Measurements from ENCODE around the gene NELFA.
A peak's percentile ranks its signal among the peaks of the same experiment; 100 is the strongest.
"Not testable (repeated sequence)": the region's sequence is repeated elsewhere in the genome, so short reads cannot be mapped to it uniquely, and the experiment has no call there.

Gene NELFA

GRCh38 chr4:2003361-2003760 is 5.4 kb downstream of the NELFA start:
- intact Hi-C loops (cut with DNase I); DNase-seq: not testable (repeated sequence)

GRCh38 chr4:1999308-1999707 is 9.5 kb downstream of the NELFA start:
- DNase-seq; intact Hi-C loops (cut with DNase I): not testable (repeated sequence)

DNA sequence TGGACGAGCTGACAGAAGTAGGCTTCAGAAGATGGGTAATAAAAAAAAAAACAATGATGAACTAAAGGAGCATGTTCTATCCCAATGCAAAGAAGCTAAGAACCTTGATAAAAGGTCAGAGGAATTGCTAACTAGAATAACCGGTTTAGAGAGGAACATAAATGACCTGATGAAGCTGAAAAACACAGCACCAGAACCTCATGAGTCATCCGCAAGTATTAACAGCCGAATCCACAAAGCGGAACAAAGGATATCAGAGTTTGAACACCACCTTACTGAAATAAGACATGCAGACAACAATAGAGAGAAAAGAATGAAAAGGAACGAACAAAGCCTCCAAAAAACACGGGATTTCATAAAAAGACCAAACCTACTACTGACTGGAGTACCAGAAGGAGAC is 10.5 kb downstream of the NELFA start:
- intact Hi-C loops (cut with DNase I): no loop called here
- peak in 1 of 42 donors; percentile 22 for DNase-seq

GRCh38 chr4:1997712-1998111 is 11.1 kb downstream of the NELFA start:
- peak in 3 of 42 donors; percentile 1 to 11 (median 4) for DNase-seq
- intact Hi-C loops (cut with DNase I): no loop called here

DNA sequence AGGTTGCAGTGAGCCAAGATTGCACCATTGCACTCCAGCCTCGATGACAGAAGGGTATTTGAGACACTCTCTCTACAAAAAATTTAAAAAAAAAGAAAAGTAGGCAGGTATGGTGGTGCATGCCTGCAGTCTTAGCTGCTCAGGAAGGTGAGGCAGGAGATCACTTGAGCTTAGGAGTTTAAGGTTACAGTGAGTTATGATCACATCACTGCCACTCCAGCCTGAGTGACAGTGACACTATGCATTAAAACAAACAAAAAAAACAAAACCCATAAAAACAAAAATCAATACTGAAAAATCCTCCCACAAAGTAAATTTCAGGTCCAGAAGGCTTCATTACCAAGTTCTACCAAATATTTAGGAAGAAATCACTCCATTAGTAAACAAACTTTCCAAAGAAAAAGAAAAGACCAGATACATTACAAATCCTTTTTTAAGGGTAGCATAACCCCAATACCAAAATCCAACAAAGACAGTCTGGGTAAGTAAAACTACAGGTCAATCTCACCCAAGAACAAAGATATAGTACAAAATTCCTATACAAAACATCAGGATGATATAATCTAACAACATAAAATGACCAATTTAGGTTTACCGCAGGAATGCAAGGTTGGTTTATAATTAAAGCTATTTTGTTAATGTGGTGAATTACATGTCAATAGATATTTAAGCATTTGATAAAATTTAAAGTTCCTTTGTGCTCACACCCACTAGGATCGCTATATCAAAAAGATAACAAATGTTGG is 11.7 kb downstream of the NELFA start:
- no peak for DNase-seq
- intact Hi-C loops (cut with DNase I): no loop called here

DNA sequence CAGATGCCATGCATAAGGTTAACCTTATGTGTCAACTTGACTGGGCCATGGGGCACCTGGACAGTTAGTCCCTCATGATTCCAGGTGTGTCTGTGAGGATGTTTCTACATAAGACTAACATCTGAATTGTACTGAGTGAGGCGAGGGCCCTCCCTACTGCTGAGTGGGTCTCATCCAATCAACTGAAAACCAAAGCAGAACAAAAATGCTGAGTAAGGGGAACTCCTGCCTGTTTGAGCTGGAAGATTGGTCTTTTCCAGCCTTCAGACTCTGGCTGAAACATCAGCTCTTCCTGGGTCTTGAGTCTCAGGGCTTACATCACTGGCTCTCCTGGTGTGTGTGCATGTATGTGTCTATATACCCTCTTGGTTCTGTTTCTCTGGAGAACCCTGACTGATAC is 13.8 kb downstream of the NELFA start:
- intact Hi-C loops (cut with DNase I): no loop called here
- peak in 6 of 42 donors; percentile 1 to 21 (median 14) for DNase-seq

DNA sequence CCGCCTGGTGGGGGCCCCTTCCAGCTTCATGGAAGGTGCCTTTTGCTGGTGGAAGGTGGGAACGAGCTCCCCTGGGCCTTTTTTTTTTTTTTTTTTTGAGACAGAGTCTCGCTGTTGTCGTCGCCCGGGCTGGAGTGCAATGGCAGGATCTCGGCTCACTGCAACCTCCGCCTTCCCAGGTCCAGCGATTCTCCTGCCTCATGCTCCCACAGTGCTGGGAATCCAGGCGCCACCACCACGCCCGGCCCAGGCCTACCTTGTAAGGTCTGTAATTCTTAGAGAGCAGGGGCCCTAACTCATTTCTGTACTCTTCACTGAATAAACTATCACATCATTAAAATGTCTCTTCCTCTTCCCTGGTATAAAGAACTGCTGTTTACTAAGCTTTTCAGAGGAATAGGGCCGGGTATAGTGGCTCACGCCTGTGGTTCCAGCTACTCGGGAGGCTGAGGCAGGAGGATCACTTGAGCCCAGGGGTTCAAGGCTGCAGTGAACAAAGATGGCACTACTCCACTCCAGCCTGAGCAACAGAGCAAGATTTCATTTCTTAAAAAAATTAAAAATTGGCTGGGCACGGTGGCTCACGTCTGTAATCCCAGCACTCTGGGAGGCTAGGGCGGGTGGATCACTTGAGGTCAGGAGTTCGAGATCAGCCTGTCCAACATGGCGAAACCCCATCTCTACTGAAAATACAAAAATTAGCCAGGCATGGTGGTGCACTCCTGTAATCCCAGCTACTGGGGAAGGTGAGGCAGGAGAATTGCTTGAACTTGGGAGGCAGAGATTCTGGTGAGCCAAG is 14.9 kb downstream of the NELFA start:
- intact Hi-C loops (cut with DNase I): not testable (repeated sequence)

DNA sequence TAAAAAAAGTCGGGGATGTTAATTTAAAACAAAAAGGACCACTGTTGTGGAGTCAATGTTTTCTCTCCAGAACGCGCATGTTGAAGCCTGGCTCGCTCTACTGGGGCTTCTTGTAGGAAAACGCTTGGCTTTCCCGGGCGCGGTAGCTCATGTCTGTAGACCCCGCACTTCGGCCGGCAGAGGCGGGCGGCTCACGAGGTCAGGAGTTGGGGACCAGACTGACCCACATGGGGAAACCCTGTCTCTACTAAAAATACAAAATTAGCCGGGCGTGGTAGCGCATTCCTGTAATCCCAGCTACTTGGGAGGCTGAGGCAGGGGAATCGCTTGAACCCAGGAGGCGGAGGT is 15.6 kb downstream of the NELFA start:
- intact Hi-C loops (cut with DNase I): no loop called here
- DNase-seq: peak in 7 of 42 donors; percentile 5 to 38 (median 11)

More for the DNA sequence above, 14.9 kb downstream of the NELFA start:
- peak in 8 of 42 donors; percentile 1 to 34 (median 12) for DNase-seq

DNA sequence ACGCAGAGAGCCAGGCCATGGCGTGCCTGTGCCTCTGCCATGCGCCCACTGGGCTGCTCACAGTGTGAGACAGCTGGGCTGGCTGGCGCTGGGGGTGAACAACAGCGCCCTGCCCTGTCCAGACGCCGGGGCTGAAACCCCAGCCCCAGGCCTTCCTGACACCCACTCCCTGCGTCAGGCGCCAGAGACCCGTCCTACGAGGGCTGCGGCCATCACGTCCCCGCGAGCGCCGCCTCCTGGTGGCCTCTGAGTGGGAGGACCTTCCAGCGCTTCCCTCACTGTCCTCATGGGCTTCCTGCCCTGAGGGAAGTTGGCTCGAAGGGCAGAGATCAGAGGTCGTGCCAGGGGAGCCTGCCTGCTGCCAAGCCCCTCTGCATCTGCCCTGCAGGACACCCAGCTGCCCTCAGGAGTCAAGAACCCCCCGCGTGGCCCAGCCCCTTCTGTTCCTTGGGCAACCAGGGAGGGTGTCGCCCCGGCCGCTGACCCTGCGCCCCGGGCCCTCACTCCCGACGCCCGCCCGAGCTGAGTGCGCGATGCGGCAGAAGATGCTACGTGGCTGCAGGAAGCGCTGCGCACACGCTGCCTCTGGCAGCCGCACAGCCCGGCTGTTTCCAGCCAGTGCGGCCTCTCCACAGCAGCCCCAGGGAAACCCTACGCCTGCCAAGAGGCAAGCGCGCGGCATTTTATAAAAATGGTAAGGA is 16.2 kb downstream of the NELFA start:
- intact Hi-C loops (cut with DNase I): no loop called here
- DNase-seq: peak in 10 of 42 donors; percentile 2 to 38 (median 8)

- intact Hi-C loops (cut with DNase I): no loop called here
- DNase-seq: peak in 9 of 42 donors; percentile 3 to 42 (median 14)
Observed at GRCh38 chr4:1991596-1992434, 17.0 kb downstream of the NELFA start.

GRCh38 chr4:1991087-1991486 is 17.7 kb downstream of the NELFA start:
- intact Hi-C loops (cut with DNase I): no loop called here
- peak in 5 of 42 donors; percentile 1 to 31 (median 6) for DNase-seq

GRCh38 chr4:1990676-1991075 is 18.1 kb downstream of the NELFA start:
- intact Hi-C loops (cut with DNase I): no loop called here
- DNase-seq: peak in 2 of 42 donors; percentile 3 to 11

DNA sequence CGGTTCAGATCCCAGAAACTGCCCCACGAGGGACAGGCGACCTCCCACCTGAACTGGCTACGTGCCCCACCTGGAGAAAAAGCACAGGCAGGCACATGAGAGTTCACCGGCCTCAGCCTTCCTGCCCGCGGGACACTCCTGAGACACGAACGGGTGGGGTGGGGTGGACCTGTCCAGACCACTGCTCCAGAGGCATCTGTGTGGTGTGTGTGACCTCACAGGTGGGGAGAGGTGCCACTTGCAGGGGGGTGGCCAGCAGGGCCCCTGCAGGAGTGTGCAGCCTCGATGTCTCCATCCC is 18.5 kb downstream of the NELFA start:
- intact Hi-C loops (cut with DNase I): no loop called here
- DNase-seq: peak in 5 of 42 donors; percentile 5 to 32 (median 13)

DNA sequence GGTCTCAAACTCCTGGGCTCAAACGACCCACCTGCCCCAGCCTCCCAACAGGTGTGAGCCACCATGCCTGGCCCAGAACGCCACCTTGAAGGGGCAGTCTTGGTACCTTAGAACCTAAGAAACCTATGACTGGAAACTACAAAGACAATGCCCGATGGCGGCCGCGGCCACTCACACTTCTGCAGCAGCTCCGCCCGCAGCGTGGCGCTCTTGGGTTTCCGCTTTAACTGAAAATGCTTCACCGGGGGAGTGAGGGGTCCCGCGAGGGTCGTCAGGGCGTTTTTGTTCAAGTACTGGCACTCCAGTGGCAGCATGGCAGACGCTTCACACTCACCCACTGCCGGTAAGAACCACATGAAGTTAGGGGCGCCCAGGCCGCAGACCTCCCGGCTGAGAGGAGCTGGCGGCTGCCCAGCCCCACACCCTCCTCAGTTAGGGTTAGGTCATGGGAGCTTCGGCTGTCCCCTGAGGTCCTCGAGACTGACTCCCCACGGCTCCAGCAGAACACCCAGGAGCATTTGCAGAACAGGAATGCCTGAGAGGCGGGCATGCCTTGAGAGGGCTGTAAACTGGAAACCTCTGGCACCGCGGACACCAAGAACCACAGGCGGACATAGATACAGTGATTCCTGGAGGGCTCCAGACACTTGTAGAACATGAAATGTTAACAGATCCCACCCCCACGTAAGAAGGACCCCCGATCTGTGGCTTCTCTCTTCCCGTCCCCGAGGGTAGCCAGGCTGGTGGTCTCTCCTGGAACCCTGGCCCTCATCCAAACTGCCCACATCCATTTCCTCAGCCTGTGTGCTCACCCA is 19.0 kb downstream of the NELFA start:
- peak in 7 of 42 donors; percentile 2 to 30 (median 12) for DNase-seq
- intact Hi-C loops (cut with DNase I): no loop called here

GRCh38 chr4:1988327-1988724 is 20.4 kb downstream of the NELFA start:
- peak in 1 of 42 donors; percentile 8 for DNase-seq
- intact Hi-C loops (cut with DNase I): no loop called here

GRCh38 chr4:1987721-1988326 is 20.9 kb downstream of the NELFA start:
- intact Hi-C loops (cut with DNase I): no loop called here

DNA sequence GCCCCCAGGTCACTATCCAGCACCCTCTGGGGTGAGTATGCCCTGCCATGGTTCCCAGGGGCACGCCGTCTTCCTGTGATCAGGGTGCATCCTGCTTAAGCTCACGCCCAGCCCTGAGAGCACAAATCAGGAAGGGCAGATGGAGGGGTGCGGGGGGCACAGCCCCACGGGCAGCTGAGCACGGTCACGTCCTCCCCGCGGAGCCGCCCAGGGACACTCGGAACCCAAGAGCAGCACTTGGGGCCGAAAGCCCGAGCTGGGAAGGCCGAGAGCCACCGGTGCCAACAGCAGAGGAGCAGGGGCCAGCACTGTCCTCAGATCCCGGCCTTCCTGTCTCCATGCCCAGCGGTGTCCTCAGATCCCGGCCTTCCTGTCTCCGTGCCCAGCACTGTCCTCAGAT is 21.5 kb downstream of the NELFA start:
- intact Hi-C loops (cut with DNase I): no loop called here
- peak in 3 of 42 donors; percentile 11 to 34 (median 11) for DNase-seq

More at GRCh38 chr4:1987721-1988326, 20.9 kb downstream of the NELFA start:
- DNase-seq: peak in 4 of 42 donors; percentile 6 to 39 (median 13)

Measured in head of caudate nucleus (tissue), 42 donors.